ENCODE measurements around the gene TMEM106C. TPM values are rescaled to one million over a fixed set of nuclear protein-coding genes. Genes with fewer than 3 reads are reported as not detected.

The TMEM106C gene
- total and polyA plus RNA-seq, 2 of the 4 experiments (the other 2 are of a cell fraction), result 72.1 to 74.6 TPM

DNA sequence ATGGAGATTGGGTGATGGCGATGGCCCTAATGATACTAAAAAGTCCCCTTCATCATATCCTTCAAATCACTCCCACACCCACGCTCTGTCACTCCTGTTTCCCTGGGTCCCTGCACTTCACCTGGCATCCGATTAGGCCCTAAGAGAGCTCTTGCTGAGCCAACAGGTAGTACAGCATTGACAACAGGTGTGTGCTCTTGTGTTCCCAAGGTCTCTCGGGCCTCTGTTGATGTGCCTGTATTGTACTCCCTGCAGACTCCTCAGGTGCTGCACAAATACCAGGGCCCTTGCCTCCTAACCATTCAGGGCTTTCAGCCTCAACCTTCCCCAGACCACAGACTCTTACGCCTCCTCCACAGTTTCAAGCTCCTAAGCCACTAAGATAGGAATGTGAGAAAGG, 32.8 kb upstream of the TMEM106C start:
- H3K4me1 ChIP-seq (ENCODE audit: control insufficient read depth, insufficient read depth, low read length), result peaks cover 4% of the 10 kb centered on the region
- H3K4ac ChIP-seq (ENCODE audit: low read depth, low read length), result no peak overlapping the region
- H3K4me2 ChIP-seq (ENCODE audit: low read depth, low read length), result no peak overlapping the region
- no peaks in the 10 kb centered on the region for H4K20me1 ChIP-seq (ENCODE audit: insufficient read depth, low read length)
- H3K9me1 ChIP-seq (ENCODE audit: insufficient read depth, low read length), result peaks cover 10% of the 10 kb centered on the region
- H3K18ac ChIP-seq (ENCODE audit: low read depth, low read length), result no peak overlapping the region
- no peak overlapping the region for H3K14ac ChIP-seq (replicated peaks; ENCODE audit: low read depth, low read length)
- no peaks in the 10 kb centered on the region; the same call in 1 of the 2 replicates for H3K9me3 ChIP-seq (ENCODE audit: control insufficient read depth, insufficient read depth, low read length)
- H3K79me1 ChIP-seq (ENCODE audit: low read depth in 1 of 2, low read length in 2 of 2), result no peaks in the 10 kb centered on the region
- DNase-seq (no peak), ATAC-seq (ENCODE audit: low read depth) (no peak)
- WGBS, 2 experiments (ENCODE audit: extremely low coverage in 2 of 2, insufficient read length in 1 of 2), result 69% methylated on average over 3 of the region's 5 CpGs; no CpG with 5 or more reads in 1 of the 2 experiments
- dilution Hi-C loops (cut with HindIII; ENCODE audit: low sequenced_read_pairs, unreplicated experiment), result no loop called here
- H4K8ac ChIP-seq (ENCODE audit: low read depth in 2 of 2, low read length in 2 of 2), result no peak overlapping the region
- ChIA-PET POLR2A (ENCODE audit: unreplicated experiment) (no interaction called here), CTCF (no interaction called here)
- no peak overlapping the region for H3K23ac ChIP-seq (ENCODE audit: low read depth, low read length)
- no peak for TF ChIP-seq NFE2L2 (IDR thresholded peaks at IDR 0.05; ENCODE audit: low read depth, low read length)
- no peak for TF ChIP-seq MAZ (IDR thresholded peaks at IDR 0.05; ENCODE audit: borderline replicate concordance, low read depth, low read length)
- TF ChIP-seq, protein P1, sequence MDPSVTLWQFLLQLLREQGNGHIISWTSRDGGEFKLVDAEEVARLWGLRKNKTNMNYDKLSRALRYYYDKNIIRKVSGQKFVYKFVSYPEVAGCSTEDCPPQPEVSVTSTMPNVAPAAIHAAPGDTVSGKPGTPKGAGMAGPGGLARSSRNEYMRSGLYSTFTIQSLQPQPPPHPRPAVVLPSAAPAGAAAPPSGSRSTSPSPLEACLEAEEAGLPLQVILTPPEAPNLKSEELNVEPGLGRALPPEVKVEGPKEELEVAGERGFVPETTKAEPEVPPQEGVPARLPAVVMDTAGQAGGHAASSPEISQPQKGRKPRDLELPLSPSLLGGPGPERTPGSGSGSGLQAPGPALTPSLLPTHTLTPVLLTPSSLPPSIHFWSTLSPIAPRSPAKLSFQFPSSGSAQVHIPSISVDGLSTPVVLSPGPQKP (IDR thresholded peaks at IDR 0.05; ENCODE audit: borderline replicate concordance, low read depth, low read length), result no peak
- TF ChIP-seq RCOR1 (IDR thresholded peaks at IDR 0.05; ENCODE audit: insufficient replicate concordance, low read length), result no peak
- TF ChIP-seq, protein P2, sequence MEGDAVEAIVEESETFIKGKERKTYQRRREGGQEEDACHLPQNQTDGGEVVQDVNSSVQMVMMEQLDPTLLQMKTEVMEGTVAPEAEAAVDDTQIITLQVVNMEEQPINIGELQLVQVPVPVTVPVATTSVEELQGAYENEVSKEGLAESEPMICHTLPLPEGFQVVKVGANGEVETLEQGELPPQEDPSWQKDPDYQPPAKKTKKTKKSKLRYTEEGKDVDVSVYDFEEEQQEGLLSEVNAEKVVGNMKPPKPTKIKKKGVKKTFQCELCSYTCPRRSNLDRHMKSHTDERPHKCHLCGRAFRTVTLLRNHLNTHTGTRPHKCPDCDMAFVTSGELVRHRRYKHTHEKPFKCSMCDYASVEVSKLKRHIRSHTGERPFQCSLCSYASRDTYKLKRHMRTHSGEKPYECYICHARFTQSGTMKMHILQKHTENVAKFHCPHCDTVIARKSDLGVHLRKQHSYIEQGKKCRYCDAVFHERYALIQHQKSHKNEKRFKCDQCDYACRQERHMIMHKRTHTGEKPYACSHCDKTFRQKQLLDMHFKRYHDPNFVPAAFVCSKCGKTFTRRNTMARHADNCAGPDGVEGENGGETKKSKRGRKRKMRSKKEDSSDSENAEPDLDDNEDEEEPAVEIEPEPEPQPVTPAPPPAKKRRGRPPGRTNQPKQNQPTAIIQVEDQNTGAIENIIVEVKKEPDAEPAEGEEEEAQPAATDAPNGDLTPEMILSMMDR (conservative IDR thresholded peaks at IDR 0.05; ENCODE audit: low read depth, low read length), result no peak
- no peak for TF ChIP-seq RAD21 (IDR thresholded peaks at IDR 0.05; ENCODE audit: low read length)
- no peak for TF ChIP-seq POLR2A (IDR thresholded peaks at IDR 0.05; ENCODE audit: low read depth, low read length)
- TF ChIP-seq CHD1 (IDR thresholded peaks at IDR 0.05; ENCODE audit: low read depth, low read length), result no peak
- no peak overlapping the region for H2BK5ac ChIP-seq (ENCODE audit: low read depth, low read length, poor library complexity, severe bottlenecking)
- intact Hi-C loops (cut with micrococcal nuclease), result no loop called here
- no peak overlapping the region for H2BK20ac ChIP-seq (ENCODE audit: low read depth, low read length)
- no TSS peak for BruUV-seq (replicated peaks)
- H2BK120ac ChIP-seq (ENCODE audit: low read depth, low read length), result no peak overlapping the region
- no peak overlapping the region for H2BK15ac ChIP-seq (ENCODE audit: low read depth, low read length)
- no peak overlapping the region for H3K27ac ChIP-seq (ENCODE audit: insufficient read depth, low read length)
- H3K4me3 ChIP-seq (ENCODE audit: insufficient read depth, low read depth, low read length), result no peak overlapping the region
- no peaks in the 10 kb centered on the region for H3K36me3 ChIP-seq (ENCODE audit: control insufficient read depth, insufficient read depth, low read length)
- H3K27me3 ChIP-seq (ENCODE audit: control insufficient read depth, insufficient read depth, low read length), result peaks cover 57% of the 10 kb centered on the region
- H3K9ac ChIP-seq (ENCODE audit: low read depth, low read length), result no peak overlapping the region
- H3K56ac ChIP-seq (ENCODE audit: extremely low read depth, insufficient read depth, low read length), result no peak overlapping the region
- H4K5ac ChIP-seq (ENCODE audit: low read depth, low read length), result no peak overlapping the region
- no peak overlapping the region for H4K91ac ChIP-seq (ENCODE audit: insufficient read depth, low read depth, low read length)
- H2AFZ ChIP-seq (replicated peaks; ENCODE audit: low read length, poor library complexity), result no peak overlapping the region
- in situ Hi-C loops (cut with MboI; ENCODE audit: low sequenced_read_pairs), result no loop called here
- H2AK9ac ChIP-seq (replicated peaks; ENCODE audit: low read depth, low read length, poor library complexity), result no peak overlapping the region
- no peak overlapping the region for H2AK5ac ChIP-seq (ENCODE audit: low read depth, low read length)

Measured in IMR-90 (cell line).